Activated gamma-delta T cell treated with Interleukin-2 at 50 U/mL for 16 hours (primary cell): ENCODE data around the gene C1QTNF3.
"Not testable (repeated sequence)": the region's sequence is repeated elsewhere in the genome, so short reads cannot be mapped to it uniquely, and the experiment has no call there.

Source experiments
- DNase-seq: peaks from one replicate; pipeline ENCODE4 v3.0.0-alpha.2; 2020

C1QTNF3 gene

DNA sequence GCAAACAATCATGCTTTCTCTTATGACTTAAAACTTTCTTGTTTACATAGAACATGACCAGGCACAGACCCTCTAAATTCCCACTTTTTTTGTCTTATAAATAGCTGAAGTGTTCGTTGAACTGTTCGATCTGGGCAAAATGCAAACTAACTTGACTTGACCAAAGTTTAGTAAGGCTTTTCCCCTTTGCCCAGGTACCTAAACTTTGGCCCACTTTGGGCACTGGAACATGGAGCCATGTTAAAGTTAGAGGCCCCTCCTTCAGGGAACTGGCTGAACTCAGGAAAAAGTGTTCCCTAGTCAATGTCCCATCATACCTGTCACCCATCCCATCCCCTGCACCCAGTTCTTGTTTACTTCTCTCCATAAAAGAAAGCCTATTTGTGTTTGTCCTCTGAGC is 25.8 kb downstream of the C1QTNF3 start:
- DNase-seq = no peak

- DNase-seq = no peak
Measured at GRCh38 chr5:34016750-34017149, 26.3 kb downstream of the C1QTNF3 start.

DNA sequence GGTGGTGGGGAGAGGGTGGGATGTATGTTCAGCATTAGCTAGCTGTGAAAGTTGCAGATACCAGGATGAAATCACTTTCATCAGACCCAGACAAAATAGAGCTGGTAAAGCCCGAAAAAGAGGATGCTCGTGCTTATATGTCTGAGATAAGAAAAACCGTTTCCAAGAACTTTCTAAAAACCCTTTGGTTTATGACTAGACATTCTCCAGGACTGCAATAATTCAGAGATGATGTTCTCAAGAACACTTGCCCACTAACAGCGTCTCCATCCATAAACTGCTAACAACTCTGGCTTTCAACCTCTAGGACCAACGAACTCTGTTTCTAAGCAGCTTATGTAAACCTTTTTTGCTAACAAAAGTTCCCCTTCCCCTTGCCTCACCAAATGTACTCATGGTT is 26.8 kb downstream of the C1QTNF3 start:
- no peak for DNase-seq

GRCh38 chr5:34015120-34015822 is 27.7 kb downstream of the C1QTNF3 start:
- DNase-seq = no peak

- no peak for DNase-seq
Measured at GRCh38 chr5:34014626-34015025, 28.4 kb downstream of the C1QTNF3 start.

- no peak for DNase-seq
Measured at GRCh38 chr5:34013547-34013946, 29.5 kb downstream of the C1QTNF3 start.

DNA sequence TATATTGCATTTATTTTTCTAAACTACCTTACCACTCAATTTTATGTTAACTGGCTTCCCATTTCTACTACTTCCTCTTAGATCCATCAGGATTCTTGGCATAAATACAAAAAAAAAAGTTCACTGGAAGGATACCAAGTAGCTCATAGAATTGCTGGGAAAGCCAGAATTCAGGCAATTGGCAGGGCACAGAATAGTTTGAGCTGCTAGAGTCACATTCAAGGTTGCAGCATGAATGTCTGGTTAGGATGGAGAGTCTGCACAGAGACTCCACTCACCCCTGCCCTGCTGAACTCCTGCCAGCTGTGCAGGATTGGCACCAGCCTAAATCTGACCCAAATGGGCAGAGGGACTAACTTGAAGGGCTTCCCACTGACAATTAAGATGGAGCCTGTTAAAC is 30.2 kb downstream of the C1QTNF3 start:
- no peak for DNase-seq

DNA sequence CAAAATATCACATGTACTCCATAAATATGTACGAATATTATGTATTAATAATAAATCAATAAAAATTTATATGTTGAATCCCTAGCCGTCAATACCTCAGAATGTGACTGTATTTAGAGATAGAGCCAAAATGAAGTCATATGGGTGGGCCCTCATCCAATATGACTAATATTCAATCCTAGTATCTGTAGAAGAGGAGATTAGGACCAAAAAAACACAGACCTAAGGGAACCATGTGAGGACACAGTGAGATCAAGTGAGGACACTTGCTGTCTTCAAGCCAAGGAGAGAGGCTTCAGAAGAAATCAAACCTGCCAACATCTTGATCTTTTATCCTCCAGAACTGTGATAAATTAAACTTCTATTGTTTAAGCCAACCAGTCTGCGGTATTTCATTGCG is 31.5 kb downstream of the C1QTNF3 start:
- DNase-seq = no peak

GRCh38 chr5:34010146-34010545 is 32.9 kb downstream of the C1QTNF3 start:
- not testable (repeated sequence) for DNase-seq

DNA sequence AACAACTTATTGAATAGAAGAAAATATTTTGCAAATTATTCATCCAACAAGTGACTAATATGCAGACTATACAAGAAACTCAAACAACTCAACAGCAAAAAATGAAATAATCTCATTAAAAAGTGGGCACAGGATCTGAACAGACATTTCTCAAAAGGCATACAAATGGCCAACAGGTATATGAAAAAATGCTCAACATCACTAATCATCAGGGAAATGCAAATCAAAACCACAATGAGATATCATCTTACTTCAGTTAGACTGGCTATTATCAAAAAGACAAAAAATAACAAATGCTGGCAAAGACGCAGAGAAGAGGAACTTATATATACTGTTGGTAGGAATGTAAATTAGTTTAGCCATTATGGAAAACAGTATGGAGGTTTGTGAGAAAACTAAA is 33.4 kb downstream of the C1QTNF3 start:
- no peak for DNase-seq

- no peak for DNase-seq
Measured at GRCh38 chr5:34008802-34009201, 34.2 kb downstream of the C1QTNF3 start.

- DNase-seq = peak; percentile 89
Measured at GRCh38 chr5:34007621-34008600, 35.1 kb downstream of the C1QTNF3 start, which contains the start of gene AMACR. TSS of gene AMACR (minus strand) at chr5:34008050. CDS start at chr5:34008019, 31 bp downstream.

DNA sequence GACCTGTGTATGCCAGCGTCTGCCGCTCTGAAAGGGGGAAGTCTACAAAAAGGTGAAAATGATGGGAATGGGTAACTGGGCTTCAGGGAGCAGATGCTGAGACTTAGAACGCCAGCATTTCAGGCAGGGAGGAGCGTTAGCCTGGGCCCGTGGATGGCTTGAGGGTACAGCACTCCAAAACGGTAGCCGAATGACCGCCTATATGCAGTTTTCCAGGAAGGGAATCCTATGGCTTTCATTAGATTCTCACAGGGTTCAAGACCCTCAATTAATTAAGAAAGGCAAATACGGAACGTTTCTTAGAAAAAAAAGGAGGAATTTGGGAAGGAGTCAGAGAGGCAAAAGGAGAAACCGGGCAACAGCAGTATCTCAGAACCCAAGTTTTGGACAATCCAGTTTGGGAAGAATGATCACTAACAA is 35.8 kb downstream of the C1QTNF3 start:
- no peak for DNase-seq

GRCh38 chr5:34005681-34006080 is 37.3 kb downstream of the C1QTNF3 start:
- DNase-seq = no peak

DNA sequence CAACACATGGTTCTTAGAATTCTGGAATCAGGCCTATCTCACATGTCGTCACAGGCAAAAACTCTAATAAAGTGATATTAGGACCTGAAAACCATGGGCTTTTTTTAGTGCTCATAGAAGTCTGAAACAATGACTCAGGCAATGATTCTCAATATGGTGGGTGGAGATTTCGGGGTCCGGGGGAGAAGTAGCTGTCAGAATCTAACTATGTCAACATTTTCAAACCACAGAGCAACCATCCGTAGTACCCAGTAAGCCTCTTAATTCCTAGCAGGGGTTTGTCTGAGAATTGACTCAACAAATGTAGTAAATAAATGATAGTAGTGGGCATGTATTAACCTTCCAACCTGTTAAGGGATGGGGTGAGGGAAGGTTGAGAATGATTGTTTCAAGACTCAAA is 37.8 kb downstream of the C1QTNF3 start:
- no peak for DNase-seq

GRCh38 chr5:34003941-34004340 is 39.1 kb downstream of the C1QTNF3 start:
- DNase-seq = no peak

DNA sequence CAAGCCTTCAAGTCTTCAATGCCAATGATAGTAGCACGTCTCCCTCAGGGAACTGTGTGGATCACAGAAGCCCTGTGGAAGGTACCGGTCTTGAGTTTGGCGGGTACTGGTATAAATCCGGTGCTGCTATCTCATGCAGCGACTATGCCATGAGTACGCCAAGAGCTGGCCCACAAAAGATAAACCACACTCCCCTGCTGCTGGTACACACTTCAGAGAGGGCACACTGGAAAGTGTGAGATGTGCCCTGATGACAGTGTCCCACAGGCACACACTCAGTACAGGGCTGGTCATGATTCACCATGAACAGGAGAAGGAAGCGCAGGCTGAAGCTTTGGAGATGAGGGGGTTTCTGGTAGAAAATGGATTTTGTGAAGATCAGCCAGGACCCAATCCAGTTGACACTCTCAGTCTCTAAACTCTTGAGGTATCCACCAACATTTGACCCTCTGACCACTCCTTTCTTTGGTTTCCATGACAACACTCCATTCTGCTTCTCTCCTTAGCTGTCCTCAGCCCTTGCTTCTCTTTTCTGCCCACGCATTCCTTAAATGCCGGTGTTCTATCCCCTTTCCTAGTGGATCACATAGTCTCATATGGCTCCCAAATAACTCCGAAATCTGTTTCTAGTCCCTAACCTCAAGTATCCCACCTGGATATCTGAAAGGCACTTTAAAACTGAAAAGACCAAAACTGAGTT is 40.2 kb downstream of the C1QTNF3 start:
- no peak for DNase-seq

DNA sequence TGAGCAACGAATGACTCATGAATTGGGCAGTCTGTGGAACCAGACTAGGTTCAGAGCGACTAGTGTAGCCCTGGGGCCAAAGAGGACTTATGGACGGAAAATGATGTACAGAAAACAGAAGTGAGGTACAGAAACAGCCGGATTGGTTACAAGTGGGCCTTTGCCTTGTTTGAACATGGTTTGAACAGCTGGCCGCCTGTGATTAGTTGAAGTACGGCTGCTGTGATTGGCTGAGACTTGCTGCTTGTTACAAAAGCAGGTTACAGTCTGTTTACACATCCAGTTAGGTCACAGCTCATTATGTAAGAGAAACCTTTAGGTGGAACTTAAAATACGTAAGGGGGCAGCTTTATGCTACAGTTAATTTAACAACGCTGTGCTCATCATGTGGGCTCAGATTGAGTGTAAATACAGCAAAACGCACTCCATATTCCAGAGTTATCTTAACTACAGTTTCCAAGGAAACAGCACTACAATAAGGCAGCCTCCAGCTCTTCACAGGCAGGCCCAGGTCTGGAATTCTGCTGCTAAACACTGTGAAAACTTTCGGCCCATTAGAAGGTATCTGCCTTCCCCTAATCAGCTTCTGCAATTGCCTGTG is 41.7 kb downstream of the C1QTNF3 start:
- DNase-seq = no peak

DNA sequence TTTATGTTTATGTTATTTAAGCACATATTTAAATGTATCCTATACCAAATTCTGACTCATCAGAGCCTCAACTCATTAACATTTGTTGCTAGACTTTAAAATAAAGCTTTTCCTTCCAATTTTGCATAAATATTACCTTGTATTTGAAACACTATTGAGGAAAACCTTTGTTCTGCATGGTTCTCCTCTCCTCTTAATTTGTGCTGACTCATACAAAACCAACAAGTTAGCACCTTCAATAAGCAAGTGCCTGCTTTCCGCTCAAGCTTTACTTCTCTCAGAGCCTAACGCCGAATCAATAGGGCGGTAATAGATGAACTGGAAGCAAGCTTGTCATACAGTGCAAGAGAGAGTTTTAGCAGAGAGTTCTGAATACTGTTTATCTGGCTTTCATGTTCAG is 43.0 kb downstream of the C1QTNF3 start:
- DNase-seq = no peak

DNA sequence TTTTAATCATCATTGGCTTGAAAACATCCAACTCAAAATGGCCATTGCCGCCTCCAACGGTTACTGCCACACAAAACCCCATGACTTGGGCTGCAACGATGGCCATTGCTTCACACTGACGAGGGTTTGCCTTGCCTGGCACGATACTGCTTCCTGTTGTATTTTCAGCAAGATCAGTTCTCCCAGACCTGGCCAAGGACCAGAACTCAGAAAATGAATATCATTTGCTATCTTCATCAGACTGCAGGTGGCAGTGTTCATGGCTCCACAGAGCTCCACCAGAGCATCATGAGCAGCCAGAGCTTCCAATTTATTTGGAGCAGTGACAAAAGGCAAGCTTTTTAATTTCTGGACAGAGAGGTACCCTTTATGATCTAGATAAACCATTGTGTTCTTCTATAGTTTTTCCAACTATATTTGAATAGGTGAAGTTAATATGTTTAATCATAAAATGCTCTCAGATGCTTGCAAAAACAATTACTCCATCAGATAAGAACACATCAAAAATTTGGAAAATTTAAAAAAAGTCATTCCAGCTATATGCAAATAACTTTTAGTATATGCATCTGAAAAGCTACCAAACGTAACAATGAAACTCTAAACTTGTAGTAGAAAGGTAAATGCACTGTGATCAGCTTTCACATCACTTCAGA is 45.6 kb downstream of the C1QTNF3 start:
- peak; percentile 14 for DNase-seq

- DNase-seq = no peak
Measured at GRCh38 chr5:33995865-33996264, 47.1 kb downstream of the C1QTNF3 start.

GRCh38 chr5:33994845-33995244 is 48.2 kb downstream of the C1QTNF3 start:
- DNase-seq = no peak
